ENCODE data around the gene SIPA1. TPM values are rescaled to one million over a fixed set of nuclear protein-coding genes. Genes with fewer than 3 reads are reported as not detected.
"Not testable (repeated sequence)": the region's sequence is repeated elsewhere in the genome, so short reads cannot be mapped to it uniquely, and the experiment has no call there.

The SIPA1 gene
- total RNA-seq, 1 donor: 34.5 TPM

GRCh38 chr11:65662247-65662798 is 24.4 kb downstream of the SIPA1 start:
- TF ChIP-seq, protein P1, sequence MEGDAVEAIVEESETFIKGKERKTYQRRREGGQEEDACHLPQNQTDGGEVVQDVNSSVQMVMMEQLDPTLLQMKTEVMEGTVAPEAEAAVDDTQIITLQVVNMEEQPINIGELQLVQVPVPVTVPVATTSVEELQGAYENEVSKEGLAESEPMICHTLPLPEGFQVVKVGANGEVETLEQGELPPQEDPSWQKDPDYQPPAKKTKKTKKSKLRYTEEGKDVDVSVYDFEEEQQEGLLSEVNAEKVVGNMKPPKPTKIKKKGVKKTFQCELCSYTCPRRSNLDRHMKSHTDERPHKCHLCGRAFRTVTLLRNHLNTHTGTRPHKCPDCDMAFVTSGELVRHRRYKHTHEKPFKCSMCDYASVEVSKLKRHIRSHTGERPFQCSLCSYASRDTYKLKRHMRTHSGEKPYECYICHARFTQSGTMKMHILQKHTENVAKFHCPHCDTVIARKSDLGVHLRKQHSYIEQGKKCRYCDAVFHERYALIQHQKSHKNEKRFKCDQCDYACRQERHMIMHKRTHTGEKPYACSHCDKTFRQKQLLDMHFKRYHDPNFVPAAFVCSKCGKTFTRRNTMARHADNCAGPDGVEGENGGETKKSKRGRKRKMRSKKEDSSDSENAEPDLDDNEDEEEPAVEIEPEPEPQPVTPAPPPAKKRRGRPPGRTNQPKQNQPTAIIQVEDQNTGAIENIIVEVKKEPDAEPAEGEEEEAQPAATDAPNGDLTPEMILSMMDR (IDR thresholded peaks at IDR 0.05; ENCODE audit: insufficient read depth, low read depth, low read length): no peak
- peak overlapping the region; percentile 77 for H3K4me3 ChIP-seq (ENCODE audit: low read depth, low read length)
- DNase-seq (ENCODE audit: low read depth): peak; percentile 18

- DNase-seq (ENCODE audit: low read depth): peak; percentile 96
- TF ChIP-seq, protein P1 (IDR thresholded peaks at IDR 0.05; ENCODE audit: insufficient read depth, low read depth, low read length): no peak
- H3K4me3 ChIP-seq (ENCODE audit: low read depth, low read length): peak within 1 kb of the TSS; percentile 77
These were observed 25.1 kb downstream of the SIPA1 start, which contains the start of gene RELA for GRCh38 chr11:65662799-65663638. TSS of gene RELA (minus strand) at chr11:65662916. CDS start at chr11:65662832, 84 bp downstream.

DNA sequence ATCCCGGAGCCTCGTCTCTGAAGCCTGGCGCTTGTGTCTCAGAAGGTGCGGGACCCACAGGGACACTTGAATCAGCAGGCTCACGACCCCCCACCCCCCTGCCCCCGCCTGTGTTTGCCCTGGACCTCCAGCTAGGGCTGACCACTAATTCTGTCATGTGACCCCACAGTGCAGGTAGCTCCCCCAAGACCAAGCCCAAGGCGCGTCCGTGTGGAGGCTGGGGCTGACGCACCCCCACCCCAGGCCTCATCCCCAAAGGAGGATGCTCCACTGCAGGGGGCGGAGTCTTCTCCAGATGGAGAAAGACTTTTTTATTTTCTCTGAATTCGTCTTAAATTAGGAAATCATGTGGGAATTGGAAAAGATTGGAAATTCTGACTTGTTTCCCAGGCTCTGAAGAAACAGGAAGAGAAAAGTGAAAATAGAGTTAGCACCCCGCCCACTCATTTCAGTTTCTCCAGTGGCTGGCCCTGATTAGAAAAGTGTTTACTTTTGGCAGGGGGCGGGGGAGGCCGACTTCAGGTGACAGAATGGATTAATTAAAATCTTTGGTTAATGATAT is 25.8 kb downstream of the SIPA1 start:
- H3K4me3 ChIP-seq (ENCODE audit: low read depth, low read length): peak overlapping the region; percentile 77
- TF ChIP-seq, protein P1 (IDR thresholded peaks at IDR 0.05; ENCODE audit: insufficient read depth, low read depth, low read length): no peak
- DNase-seq (ENCODE audit: low read depth): peak; percentile 68

- TF ChIP-seq, protein P1 (IDR thresholded peaks at IDR 0.05; ENCODE audit: insufficient read depth, low read depth, low read length): no peak
- H3K4me3 ChIP-seq (ENCODE audit: low read depth, low read length): no peak overlapping the region
- DNase-seq (ENCODE audit: low read depth): no peak
These were observed 34.4 kb downstream of the SIPA1 start for GRCh38 chr11:65672180-65672860.

DNA sequence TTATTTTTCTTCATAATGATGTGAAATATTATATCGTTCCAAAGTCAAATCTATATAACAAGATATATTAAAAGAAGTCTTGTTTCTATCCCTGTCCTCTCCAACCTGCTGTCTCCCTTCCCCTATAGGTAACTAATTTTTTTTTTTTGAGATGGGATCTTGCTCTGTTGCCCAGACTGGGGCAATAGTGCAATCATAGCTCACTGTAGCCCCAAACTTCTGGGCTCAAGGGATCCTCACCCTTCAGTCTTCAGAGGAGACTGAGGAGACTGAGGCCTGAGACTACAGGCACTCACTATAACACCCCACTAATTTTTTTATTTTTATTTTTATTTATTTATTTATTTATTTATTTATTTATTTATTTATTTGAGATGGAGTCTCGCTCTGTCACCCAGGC is 35.1 kb downstream of the SIPA1 start:
- TF ChIP-seq, protein P1 (IDR thresholded peaks at IDR 0.05; ENCODE audit: insufficient read depth, low read depth, low read length): no peak
- H3K4me3 ChIP-seq (ENCODE audit: low read depth, low read length): no peak overlapping the region
- no peak for DNase-seq (ENCODE audit: low read depth)

- TF ChIP-seq, protein P1 (IDR thresholded peaks at IDR 0.05; ENCODE audit: insufficient read depth, low read depth, low read length): no peak
- H3K4me3 ChIP-seq (ENCODE audit: low read depth, low read length): no peak overlapping the region
- no peak for DNase-seq (ENCODE audit: low read depth)
These were observed 42.4 kb downstream of the SIPA1 start for GRCh38 chr11:65680192-65680743.

DNA sequence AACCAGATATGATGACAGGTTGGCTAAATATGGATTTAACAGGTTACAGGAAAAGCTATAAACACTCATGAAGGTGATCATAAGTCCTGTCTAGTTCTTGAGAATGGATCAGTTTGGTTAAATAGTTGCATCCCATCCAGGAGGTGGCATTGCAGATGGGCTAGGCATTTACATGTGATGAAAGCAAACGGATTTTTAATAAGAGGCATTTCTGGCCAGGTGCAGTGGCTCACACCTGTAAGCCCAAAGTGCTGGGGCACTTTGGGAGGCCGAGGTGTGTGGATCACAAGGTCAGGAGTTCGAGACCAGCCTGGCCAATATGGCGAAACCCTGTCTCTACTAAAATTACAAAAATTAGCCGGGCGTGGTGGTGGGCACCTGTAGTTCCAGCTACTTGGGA is 45.6 kb downstream of the SIPA1 start:
- not testable (repeated sequence) for DNase-seq (ENCODE audit: low read depth); H3K4me3 ChIP-seq (ENCODE audit: low read depth, low read length)

Measured in fibroblast of villous mesenchyme (primary cell).